Panc1 (cell line): Measurements from ENCODE around the gene FRMD8.

Source experiments
- POLR2AphosphoS5 ChIP-seq: IDR thresholded peaks from 2 replicates; pipeline ENCODE4 v1.6.1; 2012; ENCODE audit warnings: mild to moderate bottlenecking, low read depth, low read length, moderate library complexity
- TF ChIP-seq, protein P1 (sequence below): fragments of 450-650 bp; IDR thresholded peaks from 2 replicates; pipeline ENCODE4 v1.5.1; 2017; ENCODE audit warnings: mild to moderate bottlenecking

DNA sequence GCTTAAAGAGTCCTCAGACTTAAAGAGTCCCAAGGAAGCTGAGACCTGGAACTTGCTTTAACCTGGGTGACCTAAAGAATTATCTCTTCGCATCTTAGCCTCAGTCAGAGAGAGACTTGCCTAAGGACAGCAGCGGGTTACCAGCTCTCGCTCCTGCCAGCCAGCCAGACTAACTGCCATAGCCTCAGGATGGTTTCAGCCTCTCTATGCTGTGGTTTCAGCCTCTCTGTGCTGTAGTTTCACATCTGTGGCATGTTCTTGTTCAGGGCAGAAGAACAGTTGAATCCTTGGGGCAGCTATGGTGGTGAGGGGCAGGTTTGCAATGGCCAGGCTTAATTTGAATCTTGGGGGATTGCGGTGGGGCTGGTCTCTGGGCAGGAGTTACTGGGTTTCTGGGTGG is 2.3 kb downstream of the FRMD8 start:
- TF ChIP-seq, protein P1, sequence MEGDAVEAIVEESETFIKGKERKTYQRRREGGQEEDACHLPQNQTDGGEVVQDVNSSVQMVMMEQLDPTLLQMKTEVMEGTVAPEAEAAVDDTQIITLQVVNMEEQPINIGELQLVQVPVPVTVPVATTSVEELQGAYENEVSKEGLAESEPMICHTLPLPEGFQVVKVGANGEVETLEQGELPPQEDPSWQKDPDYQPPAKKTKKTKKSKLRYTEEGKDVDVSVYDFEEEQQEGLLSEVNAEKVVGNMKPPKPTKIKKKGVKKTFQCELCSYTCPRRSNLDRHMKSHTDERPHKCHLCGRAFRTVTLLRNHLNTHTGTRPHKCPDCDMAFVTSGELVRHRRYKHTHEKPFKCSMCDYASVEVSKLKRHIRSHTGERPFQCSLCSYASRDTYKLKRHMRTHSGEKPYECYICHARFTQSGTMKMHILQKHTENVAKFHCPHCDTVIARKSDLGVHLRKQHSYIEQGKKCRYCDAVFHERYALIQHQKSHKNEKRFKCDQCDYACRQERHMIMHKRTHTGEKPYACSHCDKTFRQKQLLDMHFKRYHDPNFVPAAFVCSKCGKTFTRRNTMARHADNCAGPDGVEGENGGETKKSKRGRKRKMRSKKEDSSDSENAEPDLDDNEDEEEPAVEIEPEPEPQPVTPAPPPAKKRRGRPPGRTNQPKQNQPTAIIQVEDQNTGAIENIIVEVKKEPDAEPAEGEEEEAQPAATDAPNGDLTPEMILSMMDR, result no peak
- TF ChIP-seq POLR2AphosphoS5, result no peak
